ENCODE measurements around the gene ZNF654. TPM values are rescaled to one million over a fixed set of nuclear protein-coding genes. Genes with fewer than 3 reads are reported as not detected.

The ZNF654 gene
- total RNA-seq, 4 donors from 2014 or later: 17.5 to 28.6 (median 24.5) TPM

- no peak for TF ChIP-seq CTCF (IDR thresholded peaks at IDR 0.05; ENCODE audit: low read depth)
These were observed 82.5 kb downstream of the ZNF654 start for GRCh38 chr3:88141458-88142083.

GRCh38 chr3:88142094-88142624, 83.1 kb downstream of the ZNF654 start:
- no peak for TF ChIP-seq CTCF (IDR thresholded peaks at IDR 0.05; ENCODE audit: low read depth)

DNA sequence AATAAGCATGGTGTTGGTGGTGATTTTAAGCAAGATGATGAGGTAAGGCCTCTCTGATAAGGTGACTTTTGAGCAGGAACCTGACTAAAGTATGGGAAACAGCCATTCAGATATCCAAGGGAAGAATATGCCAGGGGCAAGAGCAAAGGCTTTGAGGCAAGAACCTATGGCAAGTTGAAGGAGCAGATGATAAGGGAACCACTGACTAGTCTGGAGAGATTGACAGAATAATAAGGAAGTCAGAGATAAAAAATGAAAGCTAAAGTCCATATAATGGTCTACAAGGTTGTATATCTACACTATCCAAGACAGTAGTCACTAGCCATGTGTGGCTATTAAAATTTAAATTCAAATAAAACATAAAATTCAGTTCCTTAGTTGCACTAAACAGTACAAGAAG, 88.2 kb downstream of the ZNF654 start:
- no peak for TF ChIP-seq CTCF (IDR thresholded peaks at IDR 0.05; ENCODE audit: low read depth)

GRCh38 chr3:88148651-88149050, 89.6 kb downstream of the ZNF654 start:
- TF ChIP-seq CTCF (IDR thresholded peaks at IDR 0.05; ENCODE audit: low read depth): no peak

GRCh38 chr3:88149101-88149508, 90.0 kb downstream of the ZNF654 start:
- TF ChIP-seq CTCF (IDR thresholded peaks at IDR 0.05; ENCODE audit: low read depth): no peak

DNA sequence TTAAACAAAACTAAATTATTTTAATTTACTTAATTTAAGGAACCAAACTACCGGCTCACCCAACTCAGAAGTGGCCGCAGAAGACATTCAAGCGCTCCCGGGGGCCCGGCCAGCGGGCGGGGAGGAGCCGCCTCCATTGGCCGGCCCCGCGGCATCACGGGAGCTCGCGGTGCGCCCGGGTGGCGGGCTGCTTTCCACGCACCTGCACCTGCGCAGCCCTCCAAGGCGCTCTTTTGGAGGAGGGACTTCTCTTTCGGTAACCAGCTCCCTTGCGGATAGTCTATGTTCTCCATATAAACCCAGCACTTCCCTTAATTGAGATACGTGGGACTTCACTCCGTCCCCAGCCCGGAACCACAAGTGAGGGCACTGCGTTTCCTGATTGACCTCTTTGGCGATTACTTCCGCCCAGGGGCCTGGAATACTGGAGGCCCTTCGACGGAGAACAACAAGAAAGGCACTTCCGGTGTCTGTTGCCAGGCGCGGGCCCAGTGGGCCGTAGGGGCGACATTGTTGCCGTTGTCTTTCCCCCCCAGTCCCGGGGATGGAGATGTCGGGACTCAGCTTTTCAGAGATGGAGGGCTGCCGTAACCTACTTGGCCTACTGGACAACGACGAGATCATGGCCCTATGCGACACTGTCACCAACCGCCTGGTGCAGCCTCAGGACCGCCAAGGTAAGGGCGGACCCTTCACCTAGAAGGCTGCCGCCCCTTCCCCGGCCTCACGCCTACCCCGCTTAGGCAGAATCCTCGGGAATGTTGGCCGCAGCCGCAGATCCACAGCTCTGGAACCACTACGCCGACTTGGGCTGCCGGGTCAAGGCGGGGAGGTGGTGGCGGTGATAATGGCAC, 90.7 kb downstream of the ZNF654 start, which contains the start of gene C3orf38:
Gene C3orf38, plus strand, starts transcription at position 451 of the 854 bp plus-strand sequence. Its CDS starts 94 bp downstream, at position 545.
- TF ChIP-seq CTCF (IDR thresholded peaks at IDR 0.05; ENCODE audit: low read depth): no peak

DNA sequence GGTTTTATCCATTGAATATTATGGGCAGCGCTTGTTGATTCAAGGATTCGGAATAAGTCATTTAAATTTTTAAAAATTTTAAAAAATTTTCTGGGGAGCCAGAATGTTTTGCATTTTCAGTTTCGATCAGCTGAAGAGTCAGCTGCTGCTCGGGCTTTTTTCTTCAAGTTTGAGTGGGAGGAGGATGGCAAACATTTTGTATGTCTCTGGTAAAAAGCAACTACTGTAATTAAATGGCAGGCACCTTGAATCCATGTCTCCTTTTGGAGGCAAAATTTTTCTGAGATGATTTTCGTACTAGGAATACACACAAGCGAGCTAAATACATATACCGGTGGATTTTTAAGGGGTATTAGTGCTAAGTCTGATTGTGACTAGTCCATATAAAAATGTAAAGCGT, 91.3 kb downstream of the ZNF654 start:
- TF ChIP-seq CTCF (IDR thresholded peaks at IDR 0.05; ENCODE audit: low read depth): no peak
